H1 (cell line): ENCODE results near the gene YIPF1.

Experiments
- CTCF ChIP-seq, 3 experiments: IDR thresholded peaks; 1 replicate in 2 of 3; 2 replicates in 1 of 3; pipeline versions ENCODE4 v1.5.1 to v1.6.1; 2011; ENCODE audit warnings: low read length in 3 of 3, mild to moderate bottlenecking in 3 of 3, inconsistent platforms in 2 of 3, low read depth in 1 of 3, moderate library complexity in 1 of 3; ENCODE audit not compliant: insufficient read depth in 1 of 3; ENCODE audit errors: control extremely low read depth in 1 of 3
- JUND ChIP-seq: IDR thresholded peaks from 2 replicates; pipeline ENCODE4 v1.6.1; 2011; ENCODE audit warnings: mild to moderate bottlenecking, improper control_type of control experiment, low read length
- POLR2A ChIP-seq, 2 experiments: IDR thresholded peaks; 1 replicate in 1 of 2; 2 replicates in 1 of 2; pipeline ENCODE4 v1.6.1; 2011; ENCODE audit warnings: low read depth in 2 of 2, low read length in 2 of 2, mild to moderate bottlenecking in 2 of 2; ENCODE audit errors: control extremely low read depth in 1 of 2

GRCh38 chr1:53892911-53893310, 3.3 kb upstream of the YIPF1 start:
- TF ChIP-seq CTCF (IDR thresholded peaks at IDR 0.05; ENCODE audit: control extremely low read depth in 1 of 3, insufficient read depth in 1 of 3, low read depth in 1 of 3, low read length in 3 of 3), result no peak
- TF ChIP-seq JUND, result no peak
- no peak for TF ChIP-seq POLR2A (IDR thresholded peaks at IDR 0.05; ENCODE audit: control extremely low read depth in 1 of 2, low read depth in 2 of 2, low read length in 2 of 2)
